Panc1 (cell line): Measurements from ENCODE around the gene SUSD6. TPM values are rescaled to one million over a fixed set of nuclear protein-coding genes. Genes with fewer than 3 reads are reported as not detected.

Source experiments
- ATAC-seq: fragments of 200-7000 bp; cut with Tn5 transposase; 2 replicates; pipeline ENCODE4 v1.9.1; 2020; ENCODE audit warnings: mild to moderate bottlenecking, moderate library complexity
- BruUV-seq: library from RNA; stranded (reverse); fragments of 400-500 nt; replicated peaks from 2 replicates; lab custom pipeline; 2021; lab: Mats Ljungman, UMichigan
- CTCF ChIA-PET: fragments of 300-600 bp; sonication (Branson Sonifier 250); formaldehyde crosslinking; loops from one replicate; lab custom pipeline; 2022; ENCODE audit warnings: antibody characterized with exemption; lab: Charles Lee
- POLR2A ChIA-PET: fragments of 300-600 bp; sonication (Branson Sonifier 250); formaldehyde crosslinking; loops from one replicate; lab custom pipeline; 2022; ENCODE audit warnings: antibody characterized with exemption; lab: Charles Lee
- DNase-seq: peaks from one replicate; pipeline ENCODE4 v3.0.0-alpha.2; 2010; ENCODE audit warnings: low read depth, low spot score
- H3K27ac ChIP-seq: 2 replicates; pipeline ENCODE4 v1.5.1; 2011; ENCODE audit warnings: mild to moderate bottlenecking, low read length, inconsistent platforms
- H3K27me3 ChIP-seq: fragments of 200-500 bp; sonication (Bioruptor generic); 2 replicates; pipeline ENCODE4 v1.6.0; 2014; ENCODE audit warnings: low read length, inconsistent platforms; ENCODE audit not compliant: control insufficient read depth, insufficient read depth
- H3K36me3 ChIP-seq: fragments of 200-500 bp; sonication (Bioruptor generic); 2 replicates; pipeline ENCODE4 v1.5.1; 2014; ENCODE audit warnings: inconsistent platforms, mild to moderate bottlenecking, low read length, moderate library complexity; ENCODE audit not compliant: control insufficient read depth, insufficient read depth
- H3K4me1 ChIP-seq: 2 replicates; pipeline ENCODE4 v1.5.1; 2011; ENCODE audit warnings: inconsistent platforms, mild to moderate bottlenecking, low read length, moderate library complexity; ENCODE audit not compliant: control insufficient read depth, insufficient read depth
- H3K4me3 ChIP-seq, 2 experiments: 2 replicates each; pipeline ENCODE4 v1.5.1; 2011 to 2012; ENCODE audit warnings: low read depth in 2 of 2, low read length in 2 of 2, mild to moderate bottlenecking in 2 of 2, inconsistent platforms in 1 of 2, moderate library complexity in 1 of 2
- H3K9me3 ChIP-seq: fragments of 200-500 bp; sonication (Bioruptor generic); 2 replicates; pipeline ENCODE4 v1.5.1; 2014; ENCODE audit warnings: low read depth, mild to moderate bottlenecking, inconsistent platforms, low read length, moderate library complexity; ENCODE audit not compliant: control insufficient read depth, insufficient read depth
- POLR2AphosphoS5 ChIP-seq: IDR thresholded peaks from 2 replicates; pipeline ENCODE4 v1.6.1; 2012; ENCODE audit warnings: mild to moderate bottlenecking, low read depth, low read length, moderate library complexity
- SIN3A ChIP-seq: IDR thresholded peaks from 2 replicates; pipeline ENCODE4 v1.6.1; 2012; ENCODE audit warnings: low read depth, mild to moderate bottlenecking, low read length, moderate library complexity, borderline replicate concordance; ENCODE audit not compliant: insufficient read depth
- TCF7L2 ChIP-seq: IDR thresholded peaks from 2 replicates; pipeline ENCODE4 v1.6.1; 2011; ENCODE audit warnings: mild to moderate bottlenecking, low read depth, low read length, inconsistent platforms
- in situ Hi-C: cut with HindIII; loops from 2 replicates; pipeline ENCODE4 v1.10.0; 2016; ENCODE audit warnings: low sequenced_read_pairs, low pct_unique_long_range_greater_than_20kb
- intact Hi-C: fragments of 100-400 bp; cut with micrococcal nuclease; formaldehyde crosslinking; loops from one replicate; pipeline ENCODE4 v1.10.0; 2022; ENCODE audit not compliant: unreplicated experiment
- total RNA-seq: library from RNA; stranded (reverse); gene quantifications from one replicate; pipeline ENCODE4 v1.2.1, GENCODE V29; 2021; ENCODE audit not compliant: unreplicated experiment
- TF ChIP-seq, protein P1 (sequence below), 2 experiments: IDR thresholded peaks; 2 replicates each; pipeline ENCODE4 v1.6.1; 2011 to 2012; ENCODE audit warnings: low read depth in 2 of 2, control low read depth in 1 of 2, low read length in 1 of 2, mild to moderate bottlenecking in 1 of 2, moderate library complexity in 1 of 2; ENCODE audit not compliant: insufficient read depth in 1 of 2
- TF ChIP-seq, protein P2 (sequence below): fragments of 450-650 bp; IDR thresholded peaks from 2 replicates; pipeline ENCODE4 v1.5.1; 2017; ENCODE audit warnings: mild to moderate bottlenecking

The SUSD6 gene
- total RNA-seq, 1 experiment from 2014 or later: 10.9 TPM

DNA sequence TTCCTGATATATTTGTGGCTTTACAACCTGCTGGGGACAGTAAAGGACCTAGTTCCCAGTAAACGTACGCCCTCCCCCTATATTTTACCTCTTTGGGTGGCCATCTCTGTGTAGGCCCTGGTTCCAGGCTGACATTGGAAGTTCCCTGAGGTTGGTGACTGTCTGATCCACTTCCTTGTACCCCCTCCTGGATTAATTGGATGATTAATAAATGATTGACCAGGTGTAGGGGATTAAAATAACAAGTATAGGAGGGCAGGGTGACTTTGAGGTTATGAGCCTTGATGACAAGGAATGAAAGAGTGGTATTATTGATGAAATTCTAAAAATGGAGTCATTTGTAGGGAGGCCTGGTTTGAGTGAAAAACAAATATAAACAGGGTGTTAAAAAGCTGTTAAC lies 9.6 kb downstream of the SUSD6 start:
- intact Hi-C loops: no loop called here
- H3K4me3 ChIP-seq: no peak overlapping the region
- H3K4me1 ChIP-seq: no peaks in the 10 kb centered on the region
- no peaks in the 10 kb centered on the region for H3K27me3 ChIP-seq
- TF ChIP-seq POLR2AphosphoS5 (no peak), TCF7L2 (no peak), SIN3A (no peak)
- TF ChIP-seq, protein P1, sequence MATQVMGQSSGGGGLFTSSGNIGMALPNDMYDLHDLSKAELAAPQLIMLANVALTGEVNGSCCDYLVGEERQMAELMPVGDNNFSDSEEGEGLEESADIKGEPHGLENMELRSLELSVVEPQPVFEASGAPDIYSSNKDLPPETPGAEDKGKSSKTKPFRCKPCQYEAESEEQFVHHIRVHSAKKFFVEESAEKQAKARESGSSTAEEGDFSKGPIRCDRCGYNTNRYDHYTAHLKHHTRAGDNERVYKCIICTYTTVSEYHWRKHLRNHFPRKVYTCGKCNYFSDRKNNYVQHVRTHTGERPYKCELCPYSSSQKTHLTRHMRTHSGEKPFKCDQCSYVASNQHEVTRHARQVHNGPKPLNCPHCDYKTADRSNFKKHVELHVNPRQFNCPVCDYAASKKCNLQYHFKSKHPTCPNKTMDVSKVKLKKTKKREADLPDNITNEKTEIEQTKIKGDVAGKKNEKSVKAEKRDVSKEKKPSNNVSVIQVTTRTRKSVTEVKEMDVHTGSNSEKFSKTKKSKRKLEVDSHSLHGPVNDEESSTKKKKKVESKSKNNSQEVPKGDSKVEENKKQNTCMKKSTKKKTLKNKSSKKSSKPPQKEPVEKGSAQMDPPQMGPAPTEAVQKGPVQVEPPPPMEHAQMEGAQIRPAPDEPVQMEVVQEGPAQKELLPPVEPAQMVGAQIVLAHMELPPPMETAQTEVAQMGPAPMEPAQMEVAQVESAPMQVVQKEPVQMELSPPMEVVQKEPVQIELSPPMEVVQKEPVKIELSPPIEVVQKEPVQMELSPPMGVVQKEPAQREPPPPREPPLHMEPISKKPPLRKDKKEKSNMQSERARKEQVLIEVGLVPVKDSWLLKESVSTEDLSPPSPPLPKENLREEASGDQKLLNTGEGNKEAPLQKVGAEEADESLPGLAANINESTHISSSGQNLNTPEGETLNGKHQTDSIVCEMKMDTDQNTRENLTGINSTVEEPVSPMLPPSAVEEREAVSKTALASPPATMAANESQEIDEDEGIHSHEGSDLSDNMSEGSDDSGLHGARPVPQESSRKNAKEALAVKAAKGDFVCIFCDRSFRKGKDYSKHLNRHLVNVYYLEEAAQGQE (IDR thresholded peaks at IDR 0.05; ENCODE audit: insufficient read depth in 1 of 2, low read depth in 2 of 2, low read length in 1 of 2): no peak
- TF ChIP-seq, protein P2, sequence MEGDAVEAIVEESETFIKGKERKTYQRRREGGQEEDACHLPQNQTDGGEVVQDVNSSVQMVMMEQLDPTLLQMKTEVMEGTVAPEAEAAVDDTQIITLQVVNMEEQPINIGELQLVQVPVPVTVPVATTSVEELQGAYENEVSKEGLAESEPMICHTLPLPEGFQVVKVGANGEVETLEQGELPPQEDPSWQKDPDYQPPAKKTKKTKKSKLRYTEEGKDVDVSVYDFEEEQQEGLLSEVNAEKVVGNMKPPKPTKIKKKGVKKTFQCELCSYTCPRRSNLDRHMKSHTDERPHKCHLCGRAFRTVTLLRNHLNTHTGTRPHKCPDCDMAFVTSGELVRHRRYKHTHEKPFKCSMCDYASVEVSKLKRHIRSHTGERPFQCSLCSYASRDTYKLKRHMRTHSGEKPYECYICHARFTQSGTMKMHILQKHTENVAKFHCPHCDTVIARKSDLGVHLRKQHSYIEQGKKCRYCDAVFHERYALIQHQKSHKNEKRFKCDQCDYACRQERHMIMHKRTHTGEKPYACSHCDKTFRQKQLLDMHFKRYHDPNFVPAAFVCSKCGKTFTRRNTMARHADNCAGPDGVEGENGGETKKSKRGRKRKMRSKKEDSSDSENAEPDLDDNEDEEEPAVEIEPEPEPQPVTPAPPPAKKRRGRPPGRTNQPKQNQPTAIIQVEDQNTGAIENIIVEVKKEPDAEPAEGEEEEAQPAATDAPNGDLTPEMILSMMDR: no peak
- ChIA-PET POLR2A (no interaction called here), CTCF (no interaction called here)
- ATAC-seq: no peak
- no TSS peak for BruUV-seq
- H3K36me3 ChIP-seq: no peaks in the 10 kb centered on the region
- no peak overlapping the region for H3K27ac ChIP-seq
- in situ Hi-C loops: no loop called here
- H3K9me3 ChIP-seq: no peaks in the 10 kb centered on the region
- no peak for DNase-seq

DNA sequence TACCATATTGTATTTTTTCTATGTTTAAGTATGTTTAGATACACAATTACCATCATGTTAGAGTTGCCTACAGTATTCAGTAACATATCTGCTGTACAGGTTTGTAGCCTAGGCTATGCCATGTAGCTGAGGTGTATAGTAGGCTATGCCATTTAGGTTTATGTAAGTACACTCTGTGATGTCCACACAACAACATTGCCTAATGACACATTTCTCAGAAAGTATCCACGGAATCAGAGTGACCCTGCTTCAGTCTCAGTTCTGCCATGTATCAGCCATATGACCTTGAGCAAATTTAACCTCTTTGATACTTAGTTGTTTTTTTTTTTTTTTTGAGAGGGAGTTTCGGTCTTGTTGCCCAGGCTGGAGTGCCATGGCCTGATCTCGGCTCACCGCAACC lies 12.7 kb downstream of the SUSD6 start:
- H3K36me3 ChIP-seq: no peaks in the 10 kb centered on the region
- POLR2A ChIA-PET: interaction anchor here (0.7 kb wide), 1 partner anchor 998 kb away, joined by 16 read pairs; no protein-coding TSS in a partner anchor
- no peak for ATAC-seq
- no peak overlapping the region for H3K4me3 ChIP-seq
- H3K27me3 ChIP-seq: no peaks in the 10 kb centered on the region
- H3K9me3 ChIP-seq: no peaks in the 10 kb centered on the region
- CTCF ChIA-PET: no interaction called here
- BruUV-seq: no TSS peak
- no peaks in the 10 kb centered on the region for H3K4me1 ChIP-seq
- TF ChIP-seq TCF7L2 (no peak), SIN3A (no peak), POLR2AphosphoS5 (no peak)
- TF ChIP-seq, protein P2: no peak
- TF ChIP-seq, protein P1 (IDR thresholded peaks at IDR 0.05; ENCODE audit: insufficient read depth in 1 of 2, low read depth in 2 of 2, low read length in 1 of 2): no peak
- H3K27ac ChIP-seq: no peak overlapping the region
- in situ Hi-C loops: no loop called here
- no peak for DNase-seq
- intact Hi-C loops: no loop called here
